ENCODE results near the gene ADCY4. TPM values are rescaled to one million over a fixed set of nuclear protein-coding genes. Genes with fewer than 3 reads are reported as not detected.

ADCY4 gene
- total RNA-seq, 1 donor from 2014 or later: not detected

DNA sequence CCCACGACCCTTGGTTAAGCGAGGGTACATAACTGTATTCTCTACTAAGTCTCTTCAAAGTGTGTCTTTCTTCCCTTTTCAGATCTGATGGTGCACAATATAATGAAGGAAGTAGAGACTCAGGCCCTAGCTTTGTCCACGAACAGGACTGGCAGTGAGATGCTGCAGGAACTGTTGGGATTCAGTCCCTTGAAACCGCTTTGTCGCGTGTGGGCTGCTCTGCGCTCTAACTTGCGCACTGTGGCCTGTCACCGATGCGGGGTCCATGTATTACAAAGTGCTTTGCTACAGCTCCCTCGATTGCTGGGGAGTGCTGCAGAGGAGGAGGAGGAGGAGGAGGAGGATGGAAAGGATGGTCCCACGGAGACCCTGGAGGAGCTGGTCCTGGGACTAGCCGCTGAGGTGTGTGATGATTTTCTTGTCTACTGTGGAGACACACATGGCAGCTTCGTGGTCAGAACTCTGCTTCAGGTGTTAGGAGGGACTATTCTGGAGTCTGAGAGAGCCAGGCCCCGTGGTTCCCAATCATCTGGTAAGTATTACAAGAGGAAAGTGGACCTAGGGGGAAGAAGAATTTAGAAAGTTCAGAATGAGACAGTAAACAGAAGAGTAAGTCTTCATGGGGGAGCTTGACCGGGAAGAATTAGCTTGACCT is 34.4 kb downstream of the ADCY4 start:
- no peak for DNase-seq (ENCODE audit: low read depth)

- peak; percentile 90 for DNase-seq (ENCODE audit: low read depth)
These were observed 35.3 kb downstream of the ADCY4 start, which contains the start of the genes DHRS1 and NOP9 for GRCh38 chr14:24299255-24300191. DHRS1 (minus strand) TSS chr14:24299780; CDS start chr14:24299106, 674 bp downstream. NOP9 (plus strand) TSS chr14:24299850; CDS start chr14:24299955, 105 bp downstream.

GRCh38 chr14:24298892-24299254 is 36.0 kb downstream of the ADCY4 start:
- peak; percentile 67 for DNase-seq (ENCODE audit: low read depth)

- no peak for DNase-seq (ENCODE audit: low read depth)
These were observed 37.5 kb downstream of the ADCY4 start for GRCh38 chr14:24297190-24297964.

DNA sequence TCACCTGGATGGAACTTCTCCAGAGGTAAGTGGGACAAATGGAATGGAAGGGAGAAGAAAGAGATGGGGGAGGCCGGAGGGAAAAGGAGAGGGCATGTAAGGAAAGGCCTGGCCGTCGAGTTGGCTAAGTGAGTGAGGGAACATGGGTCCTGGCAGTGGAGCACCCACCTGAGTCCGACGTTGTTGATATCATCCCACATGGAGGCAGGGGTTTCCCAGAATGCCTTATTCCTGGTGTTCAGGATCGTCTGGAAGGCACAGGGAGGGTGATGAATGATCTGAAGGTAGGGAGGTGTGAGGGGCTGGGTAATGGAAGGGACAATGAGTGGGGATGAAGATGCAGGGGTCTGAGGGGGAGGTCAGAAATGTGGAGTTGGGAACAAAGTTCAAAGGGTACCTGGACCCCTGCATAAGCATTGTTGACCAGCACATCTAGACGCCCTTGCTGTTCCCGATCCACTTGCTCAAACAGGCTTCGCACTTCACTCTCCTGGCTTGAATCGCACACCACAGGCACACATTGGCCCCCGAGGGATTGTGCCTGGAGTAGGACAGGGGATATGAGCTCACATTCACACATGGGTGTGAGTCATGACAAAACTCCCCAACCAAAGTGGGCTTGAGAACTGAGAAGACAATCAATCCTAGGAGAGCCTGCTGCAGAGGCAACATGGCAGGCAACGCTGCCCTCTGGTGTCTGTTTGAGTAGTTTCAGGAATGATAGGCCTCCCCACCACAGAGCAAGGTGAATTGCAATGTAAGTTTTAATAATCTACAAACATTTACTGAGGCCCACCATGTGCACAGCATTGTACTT is 38.3 kb downstream of the ADCY4 start:
- peak; percentile 89 for DNase-seq (ENCODE audit: low read depth)

DNA sequence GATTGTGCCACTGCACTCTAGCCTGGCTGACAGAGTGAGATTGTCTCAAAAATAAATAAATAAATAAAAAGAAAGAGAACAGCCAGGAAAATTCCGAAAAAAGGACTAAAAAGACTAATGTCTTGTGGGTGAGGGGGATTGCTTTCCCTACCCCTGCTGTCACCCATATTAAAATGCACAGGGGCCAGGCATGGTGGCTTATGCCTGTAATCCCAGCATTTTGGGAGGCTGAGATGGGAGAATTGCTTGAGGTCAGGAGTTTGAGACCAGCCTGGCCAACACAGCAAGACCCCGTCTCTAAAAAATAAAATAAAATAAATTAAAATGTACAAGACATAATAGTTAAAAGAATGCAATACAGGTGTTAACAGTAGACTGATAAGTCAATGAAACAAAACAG is 41.3 kb downstream of the ADCY4 start:
- DNase-seq (ENCODE audit: low read depth): no peak

GRCh38 chr14:24292118-24292807 is 42.6 kb downstream of the ADCY4 start:
- no peak for DNase-seq (ENCODE audit: low read depth)

DNA sequence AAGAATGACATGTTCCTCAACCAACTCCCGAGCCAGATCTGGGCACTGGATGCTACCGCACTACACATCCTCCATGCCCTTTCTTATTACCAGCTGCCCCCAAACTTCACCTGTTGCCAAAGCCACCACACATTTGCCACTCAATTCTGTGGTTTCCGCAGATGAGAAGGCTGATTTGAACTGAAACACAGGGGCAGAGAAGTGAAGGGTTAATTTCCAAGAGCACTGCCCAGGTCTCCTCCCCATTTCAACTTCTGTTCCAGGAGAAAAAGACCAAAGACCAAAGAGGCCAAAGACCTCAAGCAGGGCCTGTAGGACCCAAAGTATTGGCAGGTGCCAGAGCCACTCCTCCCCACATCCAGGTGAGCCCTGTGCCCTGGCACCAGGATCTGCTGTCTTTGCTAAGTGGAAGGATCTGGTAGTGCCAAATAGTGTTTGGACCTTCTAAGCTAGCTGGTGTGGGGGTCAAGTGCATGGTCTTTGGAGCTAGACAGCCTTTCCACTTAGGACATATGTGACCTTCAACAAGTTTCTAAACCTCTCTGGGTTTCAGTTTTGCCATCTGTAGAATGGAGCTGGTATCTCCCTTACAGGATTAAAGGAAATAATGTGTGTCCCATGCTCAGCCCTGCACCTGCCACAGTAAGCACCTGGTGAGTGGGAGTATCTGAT is 43.3 kb downstream of the ADCY4 start:
- no peak for DNase-seq (ENCODE audit: low read depth)

DNA sequence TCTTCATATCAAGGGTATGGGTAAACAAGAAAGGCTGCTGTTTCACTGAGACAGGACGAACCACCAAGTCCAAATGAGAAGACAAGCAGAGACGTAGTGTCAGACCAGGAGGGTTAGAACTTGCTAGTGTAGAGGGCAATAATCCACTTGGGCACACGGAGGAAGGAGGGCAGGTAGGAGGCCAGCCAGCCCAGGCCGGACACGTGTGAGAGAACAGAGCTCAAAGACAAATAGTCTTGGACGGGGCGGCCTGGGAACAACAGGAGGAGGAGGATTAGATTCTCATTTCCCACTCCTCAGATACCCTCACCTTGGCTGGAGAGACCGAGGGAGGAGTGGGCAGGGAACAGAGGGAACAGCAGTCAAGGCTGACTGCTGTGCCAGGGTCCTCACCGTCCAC is 44.1 kb downstream of the ADCY4 start:
- no peak for DNase-seq (ENCODE audit: low read depth)

DNA sequence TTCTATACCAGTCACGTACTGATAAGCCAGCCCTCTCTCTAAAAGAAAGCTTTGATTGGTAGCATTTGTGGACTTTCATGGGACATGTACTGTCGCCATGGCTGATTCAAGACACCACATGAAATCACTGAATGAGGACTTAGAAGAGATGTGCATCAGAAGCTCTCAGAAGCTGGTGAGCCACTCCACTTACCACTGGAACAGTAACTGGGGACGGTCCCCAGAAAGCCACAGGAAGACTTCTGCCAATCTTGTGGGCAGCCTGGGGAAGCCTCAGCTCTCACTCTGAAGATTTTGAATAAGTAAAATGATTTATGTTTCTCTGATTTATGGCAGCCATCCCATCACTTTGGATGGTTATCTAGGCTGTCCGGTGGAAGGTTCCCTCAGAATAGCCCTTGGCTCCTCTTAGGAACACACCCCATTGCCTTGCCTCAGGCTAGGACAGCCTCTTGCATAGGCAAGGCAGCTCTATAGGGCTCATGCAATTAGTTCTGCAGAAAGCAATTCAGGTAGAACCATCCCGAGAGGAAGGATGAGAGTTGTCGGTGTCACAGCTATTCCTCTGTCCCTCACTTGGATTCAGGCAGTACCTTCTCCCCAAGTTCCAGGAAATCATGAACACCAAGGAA is 45.1 kb downstream of the ADCY4 start:
- DNase-seq (ENCODE audit: low read depth): no peak

DNA sequence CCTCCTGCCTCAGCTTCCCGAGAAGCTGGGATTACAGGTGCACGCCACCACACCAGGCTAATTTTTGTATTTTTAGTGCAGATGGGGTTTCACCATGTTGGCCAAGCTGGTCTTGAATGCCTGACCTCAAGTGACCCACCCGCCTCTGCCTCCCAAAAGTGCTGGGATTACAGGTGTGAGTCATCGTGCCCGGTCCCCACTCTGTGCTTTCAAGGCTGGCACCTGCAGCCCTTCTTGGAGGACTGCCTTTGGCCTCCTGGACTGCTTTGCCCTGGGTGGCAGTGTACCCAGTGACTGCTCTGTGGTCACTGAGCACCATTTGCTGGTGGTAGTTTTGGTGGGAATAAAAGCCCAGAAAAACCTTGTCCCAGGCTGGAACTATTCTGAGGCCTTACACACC is 47.9 kb downstream of the ADCY4 start:
- no peak for DNase-seq (ENCODE audit: low read depth)

- no peak for DNase-seq (ENCODE audit: low read depth)
These were observed 49.5 kb downstream of the ADCY4 start for GRCh38 chr14:24285351-24285750.

GRCh38 chr14:24284501-24285035 is 50.3 kb downstream of the ADCY4 start:
- DNase-seq (ENCODE audit: low read depth): no peak

- DNase-seq (ENCODE audit: low read depth): no peak
These were observed 50.9 kb downstream of the ADCY4 start for GRCh38 chr14:24283796-24284460.

DNA sequence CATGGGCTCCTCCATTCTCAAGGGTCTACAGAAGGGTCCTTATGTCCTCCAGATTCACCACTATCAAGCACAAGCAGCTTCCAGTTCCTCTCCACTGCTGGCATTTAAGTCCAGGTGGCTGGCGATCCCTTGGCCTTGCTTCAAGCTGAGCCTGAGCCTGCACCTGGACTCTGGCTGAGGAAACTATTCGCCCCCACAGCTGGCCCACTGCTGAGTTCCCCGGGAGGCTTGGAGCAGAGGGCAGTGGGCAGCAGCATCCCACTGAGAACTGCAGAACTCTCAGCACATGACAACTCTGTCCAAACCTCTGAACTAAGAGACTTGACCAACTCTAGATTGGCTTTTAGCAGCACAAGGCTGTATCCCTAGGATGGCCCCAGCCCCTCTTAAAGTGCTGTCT is 52.1 kb downstream of the ADCY4 start:
- DNase-seq (ENCODE audit: low read depth): no peak

GRCh38 chr14:24281636-24282035 is 53.2 kb downstream of the ADCY4 start:
- no peak for DNase-seq (ENCODE audit: low read depth)

GRCh38 chr14:24280797-24281460 is 53.9 kb downstream of the ADCY4 start:
- no peak for DNase-seq (ENCODE audit: low read depth)
